Measurements from ENCODE around the gene LIFR. TPM values are rescaled to one million over a fixed set of nuclear protein-coding genes. Genes with fewer than 3 reads are reported as not detected.

LIFR gene
- polyA plus RNA-seq, 1 of the 3 experiments (the other 2 are of a cell fraction) = 3.8 TPM

DNA sequence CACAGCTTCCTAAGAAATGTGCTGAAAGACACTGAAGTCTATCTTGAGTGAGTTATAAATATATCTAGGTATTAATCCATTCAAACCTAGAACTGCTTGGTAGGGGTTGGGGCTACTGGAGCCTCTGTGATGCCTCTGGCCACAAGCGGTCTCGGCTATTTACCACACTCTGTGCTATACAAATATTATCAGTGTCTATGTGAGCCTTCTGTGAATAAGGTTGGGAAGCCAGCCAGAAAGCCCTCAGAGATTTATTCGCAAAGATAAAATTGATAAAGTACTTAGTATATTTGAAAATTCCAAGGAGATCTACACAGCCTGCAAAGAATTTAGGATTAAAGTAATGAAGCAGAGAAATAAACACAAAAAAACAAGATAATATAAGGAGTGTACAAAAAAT lies 41.4 kb downstream of the LIFR start:
- TF ChIP-seq PBX3 (IDR thresholded peaks at IDR 0.05) (no peak), NRF1 (IDR thresholded peaks at IDR 0.05; ENCODE audit: low read depth, low read length) (no peak), FOXJ3 (CRISPR knock-in tag; IDR thresholded peaks at IDR 0.05) (no peak), CHD2 (IDR thresholded peaks at IDR 0.05; ENCODE audit: low read length, partially characterized antibody) (no peak), ELF1 (IDR thresholded peaks at IDR 0.05) (no peak), GABPA (IDR thresholded peaks at IDR 0.05; ENCODE audit: low read depth) (no peak), RAD21 (IDR thresholded peaks at IDR 0.05; ENCODE audit: low read length) (no peak)
- TF ChIP-seq, protein P1, sequence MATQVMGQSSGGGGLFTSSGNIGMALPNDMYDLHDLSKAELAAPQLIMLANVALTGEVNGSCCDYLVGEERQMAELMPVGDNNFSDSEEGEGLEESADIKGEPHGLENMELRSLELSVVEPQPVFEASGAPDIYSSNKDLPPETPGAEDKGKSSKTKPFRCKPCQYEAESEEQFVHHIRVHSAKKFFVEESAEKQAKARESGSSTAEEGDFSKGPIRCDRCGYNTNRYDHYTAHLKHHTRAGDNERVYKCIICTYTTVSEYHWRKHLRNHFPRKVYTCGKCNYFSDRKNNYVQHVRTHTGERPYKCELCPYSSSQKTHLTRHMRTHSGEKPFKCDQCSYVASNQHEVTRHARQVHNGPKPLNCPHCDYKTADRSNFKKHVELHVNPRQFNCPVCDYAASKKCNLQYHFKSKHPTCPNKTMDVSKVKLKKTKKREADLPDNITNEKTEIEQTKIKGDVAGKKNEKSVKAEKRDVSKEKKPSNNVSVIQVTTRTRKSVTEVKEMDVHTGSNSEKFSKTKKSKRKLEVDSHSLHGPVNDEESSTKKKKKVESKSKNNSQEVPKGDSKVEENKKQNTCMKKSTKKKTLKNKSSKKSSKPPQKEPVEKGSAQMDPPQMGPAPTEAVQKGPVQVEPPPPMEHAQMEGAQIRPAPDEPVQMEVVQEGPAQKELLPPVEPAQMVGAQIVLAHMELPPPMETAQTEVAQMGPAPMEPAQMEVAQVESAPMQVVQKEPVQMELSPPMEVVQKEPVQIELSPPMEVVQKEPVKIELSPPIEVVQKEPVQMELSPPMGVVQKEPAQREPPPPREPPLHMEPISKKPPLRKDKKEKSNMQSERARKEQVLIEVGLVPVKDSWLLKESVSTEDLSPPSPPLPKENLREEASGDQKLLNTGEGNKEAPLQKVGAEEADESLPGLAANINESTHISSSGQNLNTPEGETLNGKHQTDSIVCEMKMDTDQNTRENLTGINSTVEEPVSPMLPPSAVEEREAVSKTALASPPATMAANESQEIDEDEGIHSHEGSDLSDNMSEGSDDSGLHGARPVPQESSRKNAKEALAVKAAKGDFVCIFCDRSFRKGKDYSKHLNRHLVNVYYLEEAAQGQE (IDR thresholded peaks at IDR 0.05; ENCODE audit: low read depth, low read length) = no peak
- H3K79me2 ChIP-seq (ENCODE audit: insufficient read depth) = no peaks in the 10 kb centered on the region
- H3K4me2 ChIP-seq = no peak overlapping the region
- WGBS (ENCODE audit: low lambda C conversion rate) = 83% methylated on average over 3 of the region's 3 CpGs
- ChIA-PET POLR2A (no interaction called here), CTCF (interaction anchor here (0.7 to 2.6 kb wide), 6 partner anchors 9 to 295 kb away, joined by 3 to 11 read pairs (median 4); no protein-coding TSS in a partner anchor)
- no peak overlapping the region for H2AFZ ChIP-seq (ENCODE audit: low read depth)
- H4K20me1 ChIP-seq (ENCODE audit: insufficient read depth) = no peaks in the 10 kb centered on the region
- H3K4me3 ChIP-seq (ENCODE audit: low read depth in 2 of 2, low read length in 1 of 2) = no peak overlapping the region
- H3K4me1 ChIP-seq (ENCODE audit: control insufficient read depth in 1 of 2, insufficient read depth in 2 of 2, low read depth in 1 of 2, low read length in 1 of 2) = peaks cover 0 to 2% of the 10 kb centered on the region in 2 experiments; a peak in 1 of 4 replicates
- no peaks in the 10 kb centered on the region for H3K9me2 ChIP-seq
- peaks cover 9 to 12% of the 10 kb centered on the region in 2 experiments for H3K36me3 ChIP-seq (replicated peaks in 1 of 2; ENCODE audit: control insufficient read depth in 1 of 2, insufficient read depth in 2 of 2, low read length in 1 of 2)
- H3K9me3 ChIP-seq = no peaks in the 10 kb centered on the region
- H3F3A ChIP-seq (replicated peaks; ENCODE audit: insufficient read depth) = no peaks in the 10 kb centered on the region
- H3K9ac ChIP-seq = no peak overlapping the region
- H3K27ac ChIP-seq (ENCODE audit: low read depth in 2 of 2, low read length in 1 of 2) = no peak overlapping the region
- no peaks in the 10 kb centered on the region for H3K27me3 ChIP-seq (ENCODE audit: insufficient read depth)
- no peak for DNase-seq

DNA sequence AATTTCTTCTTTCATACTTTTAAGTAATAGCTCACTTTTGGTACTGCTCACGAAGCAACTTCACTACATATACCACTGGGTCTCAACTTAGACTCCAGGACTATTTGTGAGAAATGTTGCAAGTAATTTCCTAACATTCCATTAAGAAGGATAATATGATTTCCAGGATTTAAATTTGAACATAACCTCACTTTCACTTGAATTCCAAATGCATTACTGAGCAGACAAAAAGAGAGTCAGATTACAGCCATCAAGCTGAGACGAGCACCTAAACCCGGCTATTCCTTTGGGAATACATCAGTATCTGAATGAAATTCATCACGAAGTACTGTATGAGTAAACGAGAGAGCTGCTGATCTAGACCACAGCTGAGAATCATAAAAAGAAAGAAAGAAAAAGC lies 47.3 kb downstream of the LIFR start:
- peak; percentile 52; the same call in 1 of the 2 replicates for TF ChIP-seq TCF12 (IDR thresholded peaks at IDR 0.05)
- peak; percentile 30; the same call in 1 of the 2 replicates for TF ChIP-seq MEF2A (IDR thresholded peaks at IDR 0.05; ENCODE audit: borderline replicate concordance, low read depth)
- TF ChIP-seq EP300 (IDR thresholded peaks at IDR 0.05; ENCODE audit: borderline replicate concordance in 1 of 2, low read depth in 1 of 2, low read length in 1 of 2) = peak in 1 of 2 experiments; percentile 33; a peak in 1 of 4 replicates
- peak; percentile 65 for TF ChIP-seq FOSL2 (IDR thresholded peaks at IDR 0.05; ENCODE audit: borderline replicate concordance, low read depth)
- TF ChIP-seq SIN3A (IDR thresholded peaks at IDR 0.05; ENCODE audit: borderline replicate concordance, low read depth, low read length) = no peak
- peak; percentile 66 for TF ChIP-seq JUND (IDR thresholded peaks at IDR 0.05)
- no peak for TF ChIP-seq GABPA (IDR thresholded peaks at IDR 0.05; ENCODE audit: low read depth)
- TF ChIP-seq PBX3 (IDR thresholded peaks at IDR 0.05) = peak; percentile 44
- no peaks in the 10 kb centered on the region for H3K9me2 ChIP-seq
- 19% methylated on average over 5 of the region's 5 CpGs for WGBS (ENCODE audit: low lambda C conversion rate)
- no peaks in the 10 kb centered on the region for H3K27me3 ChIP-seq (ENCODE audit: insufficient read depth)
- no peak overlapping the region for H3K4me3 ChIP-seq (ENCODE audit: low read depth in 2 of 2, low read length in 1 of 2)
- no peak for DNase-seq
- H3K4me2 ChIP-seq = peak overlapping the region; percentile 25; the same call in 1 of the 2 replicates
- no peaks in the 10 kb centered on the region for H4K20me1 ChIP-seq (ENCODE audit: insufficient read depth)
- no peaks in the 10 kb centered on the region for H3K9me3 ChIP-seq
- CTCF ChIA-PET = interaction anchor here (1.2 kb wide), 1 partner anchor 67 kb away, joined by 3 read pairs; no protein-coding TSS in a partner anchor
- H3F3A ChIP-seq (replicated peaks; ENCODE audit: insufficient read depth) = peaks cover 7% of the 10 kb centered on the region
- H3K36me3 ChIP-seq (replicated peaks in 1 of 2; ENCODE audit: control insufficient read depth in 1 of 2, insufficient read depth in 2 of 2, low read length in 1 of 2) = peaks cover 15 to 19% of the 10 kb centered on the region in 2 experiments
- H2AFZ ChIP-seq (ENCODE audit: low read depth) = peak overlapping the region; percentile 35; the same call in 1 of the 2 replicates
- POLR2A ChIA-PET = no interaction called here
- H3K27ac ChIP-seq (ENCODE audit: low read depth in 2 of 2, low read length in 1 of 2) = peak overlapping the region; percentile 60 to 72; a peak in 3 of 4 replicates
- H3K4me1 ChIP-seq (ENCODE audit: control insufficient read depth in 1 of 2, insufficient read depth in 2 of 2, low read depth in 1 of 2, low read length in 1 of 2) = peaks cover 0 to 17% of the 10 kb centered on the region in 2 experiments; a peak in 3 of 4 replicates
- peak overlapping the region; percentile 1; the same call in 1 of the 2 replicates for H3K9ac ChIP-seq
- no peaks in the 10 kb centered on the region for H3K79me2 ChIP-seq (ENCODE audit: insufficient read depth)

All from SK-N-SH (cell line).